Skeletal muscle tissue (tissue), 4 donors: ENCODE results near the gene SHROOM1. TPM values are rescaled to one million over a fixed set of nuclear protein-coding genes. Genes with fewer than 3 reads are reported as not detected.
"Not testable (repeated sequence)": the region's sequence is repeated elsewhere in the genome, so short reads cannot be mapped to it uniquely, and the experiment has no call there.

Experiments used
- H3K27ac ChIP-seq: one replicate; pipeline ENCODE4 v1.7.0; 2013; ENCODE audit warnings: mild to moderate bottlenecking, low read depth, low read length, inconsistent platforms
- H3K27me3 ChIP-seq, 3 donors: one replicate each; pipeline ENCODE4 v1.7.0; 2013; ENCODE audit warnings: low read length in 3 of 3; ENCODE audit not compliant: control insufficient read depth in 3 of 3, insufficient read depth in 3 of 3
- H3K36me3 ChIP-seq, 3 donors: one replicate each; pipeline ENCODE4 v1.7.0; 2013; ENCODE audit warnings: low read length in 3 of 3; ENCODE audit not compliant: control insufficient read depth in 3 of 3, insufficient read depth in 3 of 3
- H3K4me1 ChIP-seq, 3 donors: one replicate each; pipeline ENCODE4 v1.7.0; 2013; ENCODE audit warnings: low read length in 3 of 3, mild to moderate bottlenecking in 3 of 3; ENCODE audit not compliant: control insufficient read depth in 3 of 3, insufficient read depth in 3 of 3
- H3K4me3 ChIP-seq, 3 donors: one replicate each; pipeline ENCODE4 v1.7.0; 2013; ENCODE audit warnings: low read length in 3 of 3
- H3K9ac ChIP-seq, 3 donors: one replicate each; pipeline ENCODE4 v1.7.0; 2013; ENCODE audit warnings: low read length in 3 of 3, mild to moderate bottlenecking in 3 of 3, moderate library complexity in 2 of 3, low read depth in 1 of 3
- H3K9me3 ChIP-seq, 3 donors: one replicate each; pipeline ENCODE4 v1.7.0; 2013; ENCODE audit warnings: low read length in 3 of 3; ENCODE audit not compliant: control insufficient read depth in 3 of 3
- total RNA-seq: library from RNA; depleted of rRNA; stranded (reverse); fragments of >200 nt; gene quantifications from one replicate; pipeline ENCODE4 v1.2.3, GENCODE V29; 2014
- donor health status: Osteomylitis.

The SHROOM1 gene
- total RNA-seq, 1 donor from 2014 or later: 1.6 TPM

DNA sequence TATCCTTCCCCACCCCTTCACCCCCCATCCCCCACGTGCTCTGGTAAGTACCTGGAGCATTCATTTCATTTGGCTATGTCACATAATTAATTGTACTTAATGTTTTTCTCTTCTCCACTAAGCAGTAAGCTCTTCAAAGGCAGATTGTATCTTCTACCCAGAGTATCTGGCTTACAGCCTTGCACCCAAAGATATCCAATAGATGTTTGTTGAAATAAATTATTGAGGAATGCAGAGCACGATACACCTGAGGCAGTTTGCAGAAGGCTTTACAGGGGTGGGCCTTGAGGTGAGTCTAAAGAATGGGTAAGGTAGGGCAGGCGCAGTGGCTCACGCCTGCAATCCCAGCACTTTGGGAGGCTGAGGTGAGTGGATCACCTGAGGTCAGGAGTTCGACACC, 19.8 kb downstream of the SHROOM1 start:
- H3K4me1 ChIP-seq: peaks cover 0 to 4% (median 3%) of the 10 kb centered on the region in 3 donors
- no peak overlapping the region for H3K27ac ChIP-seq
- H3K9ac ChIP-seq: no peak overlapping the region
- no peaks in the 10 kb centered on the region for H3K36me3 ChIP-seq
- H3K9me3 ChIP-seq: peaks cover 0 to 3% (median 0%) of the 10 kb centered on the region in 3 donors
- H3K27me3 ChIP-seq: peaks cover 31 to 46% (median 35%) of the 10 kb centered on the region in 3 donors
- no peak overlapping the region for H3K4me3 ChIP-seq

DNA sequence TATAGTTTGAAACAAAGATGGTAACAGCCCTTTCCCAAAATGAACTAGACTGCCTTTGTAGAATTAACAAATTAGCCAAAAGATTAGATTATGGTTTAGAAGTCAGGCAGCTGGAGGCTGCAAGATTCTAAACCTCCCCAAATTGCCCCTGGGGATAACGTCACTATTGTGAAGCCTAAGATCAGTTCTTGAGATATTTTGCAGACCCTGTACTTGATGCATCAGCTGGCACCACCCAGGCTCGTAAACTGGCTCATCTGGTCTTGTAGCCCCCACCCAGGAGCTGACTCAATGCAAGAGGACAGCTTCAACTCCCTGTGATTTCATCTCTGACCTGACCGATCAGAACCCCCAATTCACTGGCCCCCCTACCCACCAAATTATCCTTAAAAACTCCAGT, 21.6 kb downstream of the SHROOM1 start:
- Histone ChIP-seq H3K27me3 (peaks cover 22 to 34% (median 27%) of the 10 kb centered on the region in 3 donors), H3K36me3 (no peaks in the 10 kb centered on the region), H3K27ac (no peak overlapping the region), H3K9me3 (no peaks in the 10 kb centered on the region), H3K4me1 (peaks cover 0 to 2% (median 2%) of the 10 kb centered on the region in 3 donors), H3K4me3 (no peak overlapping the region), H3K9ac (no peak overlapping the region)

DNA sequence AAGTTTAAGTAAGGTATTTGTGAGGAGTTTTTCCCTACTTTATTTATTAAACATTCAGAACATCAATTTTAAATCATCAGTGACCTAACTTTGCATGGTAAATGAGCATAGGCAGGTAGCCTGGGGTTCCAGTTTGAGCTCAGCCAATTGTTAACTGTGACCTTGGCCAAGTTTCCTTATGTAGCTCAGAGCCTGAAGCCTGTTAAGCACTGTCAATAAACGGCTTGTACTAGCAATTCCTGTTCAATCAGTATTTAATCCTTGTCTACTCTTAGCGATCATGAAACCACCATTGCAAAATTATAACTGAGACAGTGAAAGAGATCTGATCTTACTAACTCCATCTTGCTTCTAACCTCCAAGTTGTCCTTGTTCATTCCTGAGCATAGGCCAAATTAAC, 22.0 kb downstream of the SHROOM1 start:
- Histone ChIP-seq H3K4me3 (no peak overlapping the region), H3K9ac (no peak overlapping the region), H3K36me3 (no peaks in the 10 kb centered on the region), H3K9me3 (no peaks in the 10 kb centered on the region), H3K27me3 (peaks cover 18 to 30% (median 23%) of the 10 kb centered on the region in 3 donors), H3K4me1 (no peaks in the 10 kb centered on the region), H3K27ac (no peak overlapping the region)

- no peak overlapping the region for H3K9ac ChIP-seq
- no peak overlapping the region for H3K27ac ChIP-seq
- no peaks in the 10 kb centered on the region for H3K4me1 ChIP-seq
- no peak overlapping the region for H3K4me3 ChIP-seq
- no peaks in the 10 kb centered on the region for H3K36me3 ChIP-seq
- H3K9me3 ChIP-seq: no peaks in the 10 kb centered on the region
- H3K27me3 ChIP-seq: peaks cover 11 to 20% (median 13%) of the 10 kb centered on the region in 3 donors
Measured at GRCh38 chr5:132807163-132807838, 23.1 kb downstream of the SHROOM1 start.

GRCh38 chr5:132806804-132807162, 23.7 kb downstream of the SHROOM1 start:
- H3K27me3 ChIP-seq: peaks cover 8 to 15% (median 10%) of the 10 kb centered on the region in 3 donors
- H3K4me3 ChIP-seq, H3K4me1 ChIP-seq, H3K36me3 ChIP-seq, H3K9me3 ChIP-seq, H3K9ac ChIP-seq, H3K27ac ChIP-seq: not testable (repeated sequence)

DNA sequence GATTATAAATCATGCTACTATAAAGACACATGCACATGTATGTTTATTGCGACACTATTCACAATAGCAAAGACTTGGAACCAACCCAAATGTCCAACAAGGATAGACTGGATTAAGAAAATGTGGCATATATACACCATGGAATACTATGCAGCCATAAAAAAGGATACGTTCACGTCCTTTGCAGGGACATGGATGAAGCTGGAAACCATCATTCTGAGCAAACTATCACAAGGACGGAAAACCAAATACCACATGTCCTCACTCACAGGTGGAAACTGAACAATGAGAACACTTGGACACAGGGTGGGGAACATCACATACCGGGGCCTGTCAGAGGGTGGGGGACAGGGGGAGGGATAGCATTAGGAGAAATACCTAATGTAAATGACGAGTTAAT, 24.6 kb downstream of the SHROOM1 start:
- peaks cover 6 to 12% (median 7%) of the 10 kb centered on the region in 3 donors for H3K27me3 ChIP-seq
- not testable (repeated sequence) for H3K36me3 ChIP-seq, H3K4me1 ChIP-seq, H3K9ac ChIP-seq, H3K9me3 ChIP-seq, H3K4me3 ChIP-seq, H3K27ac ChIP-seq

- not testable (repeated sequence) for H3K27me3 ChIP-seq, H3K36me3 ChIP-seq
Measured at GRCh38 chr5:132804219-132804618, 26.2 kb downstream of the SHROOM1 start.

GRCh38 chr5:132802685-132803066, 27.8 kb downstream of the SHROOM1 start:
- not testable (repeated sequence) for H3K4me3 ChIP-seq, H3K4me1 ChIP-seq, H3K9ac ChIP-seq, H3K27me3 ChIP-seq, H3K36me3 ChIP-seq, H3K27ac ChIP-seq, H3K9me3 ChIP-seq

More at GRCh38 chr5:132804219-132804618, 26.2 kb downstream of the SHROOM1 start:
- H3K27ac ChIP-seq, H3K9ac ChIP-seq, H3K4me1 ChIP-seq, H3K9me3 ChIP-seq, H3K4me3 ChIP-seq: not testable (repeated sequence)

GRCh38 chr5:132802044-132802684, 28.3 kb downstream of the SHROOM1 start:
- H3K36me3 ChIP-seq: no peaks in the 10 kb centered on the region
- H3K27ac ChIP-seq: no peak overlapping the region
- no peaks in the 10 kb centered on the region for H3K4me1 ChIP-seq
- peaks cover 1 to 4% (median 4%) of the 10 kb centered on the region in 3 donors for H3K27me3 ChIP-seq
- H3K9me3 ChIP-seq: no peaks in the 10 kb centered on the region
- no peak overlapping the region for H3K9ac ChIP-seq
- H3K4me3 ChIP-seq: no peak overlapping the region

- no peak overlapping the region for H3K4me3 ChIP-seq
- no peak overlapping the region for H3K27ac ChIP-seq
- H3K36me3 ChIP-seq: no peaks in the 10 kb centered on the region
- H3K27me3 ChIP-seq: peaks cover 0 to 4% (median 4%) of the 10 kb centered on the region in 3 donors
- H3K9me3 ChIP-seq: no peaks in the 10 kb centered on the region
- H3K4me1 ChIP-seq: no peaks in the 10 kb centered on the region
- H3K9ac ChIP-seq: no peak overlapping the region
Measured at GRCh38 chr5:132800545-132800944, 29.9 kb downstream of the SHROOM1 start.
